Measurements from ENCODE around the gene TNS1. TPM values are rescaled to one million over a fixed set of nuclear protein-coding genes. Genes with fewer than 3 reads are reported as not detected.

The TNS1 gene
- total and polyA plus RNA-seq, 8 donors: 139 to 327 (median 159) TPM

Small RNAs within 50 kb of the gene (microRNA-seq; reads per million reads assigned to microRNA genes)
- 0.17 to 0.41 reads per million in 2 donors for gene MIR6809

Other genes with a start within 250 kb of the TNS1 start
- gene RUFY4, start 66.3 kb upstream of the TNS1 start, total RNA-seq: under 1 TPM in 1 of 2 donors, not detected in 1; 0.42 TPM
- under 1 TPM; 0.41 to 0.74 (median 0.55) TPM for gene RUFY4, start 66.3 kb upstream of the TNS1 start, polyA plus RNA-seq (ENCODE audit: insufficient read length in 6 of 6)
- gene CXCR2, start 123.0 kb upstream of the TNS1 start, total RNA-seq: 10 to 100 TPM in 1 of 2 donors, 1 to 10 TPM in 1; 3.1 to 22.0 TPM
- under 1 TPM; 0.23 to 0.29 (median 0.26) TPM for gene CXCR2, start 123.0 kb upstream of the TNS1 start, polyA plus RNA-seq (ENCODE audit: insufficient read length in 6 of 6)
- gene CXCR1, start 164.0 kb upstream of the TNS1 start, total RNA-seq: 10 to 100 TPM in 1 of 2 donors, 1 to 10 TPM in 1; 1.7 to 21.0 TPM
- under 1 TPM in 5 of 6 donors, not detected in 1; 0.06 to 0.18 (median 0.07) TPM for gene CXCR1, start 164.0 kb upstream of the TNS1 start, polyA plus RNA-seq (ENCODE audit: insufficient read length in 6 of 6)
- 100 to 1,000 TPM; 361 to 452 TPM for gene ARPC2, start 214.2 kb upstream of the TNS1 start, total RNA-seq
- gene ARPC2, start 214.2 kb upstream of the TNS1 start, polyA plus RNA-seq (ENCODE audit: insufficient read length in 6 of 6): 100 to 1,000 TPM; 229 to 266 (median 253) TPM